ENCODE measurements around the gene PAM16. TPM values are rescaled to one million over a fixed set of nuclear protein-coding genes. Genes with fewer than 3 reads are reported as not detected.
A peak's percentile ranks its signal among the peaks of the same experiment; 100 is the strongest.

PAM16 gene
- total RNA-seq, 1 experiment from 2014 or later = 80.4 TPM

DNA sequence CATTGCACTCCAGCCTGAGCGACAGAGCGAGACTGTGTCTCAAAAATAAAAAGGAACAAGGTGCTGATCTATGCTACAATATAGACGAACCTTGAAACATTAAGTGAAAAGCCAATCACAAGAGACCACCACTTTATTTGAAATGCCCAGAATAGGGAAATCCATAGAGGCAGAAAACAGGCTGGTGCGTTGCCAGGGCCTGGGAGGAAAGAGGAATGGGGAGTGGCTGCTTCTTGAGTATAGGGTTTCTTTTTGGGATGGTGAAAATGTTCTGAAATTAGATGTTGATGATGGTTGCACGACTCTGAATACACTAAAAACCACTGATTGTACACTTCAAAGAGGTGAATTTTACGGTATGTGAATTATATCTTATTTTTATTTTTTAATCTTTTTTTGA is 55.5 kb downstream of the PAM16 start:
- Histone ChIP-seq H2AK5ac (ENCODE audit: insufficient read length, low read length) (no peak overlapping the region), H2BK120ac (ENCODE audit: low read depth, low read length, poor library complexity, severe bottlenecking) (no peak overlapping the region), H3K4me1 (ENCODE audit: insufficient read depth, low read length) (peaks cover 8% of the 10 kb centered on the region; the same call in 1 of the 2 replicates), H3K56ac (ENCODE audit: insufficient read length, low read depth, low read length) (no peak overlapping the region), H2AFZ (ENCODE audit: low read length) (no peak overlapping the region), H2BK20ac (ENCODE audit: low read depth, low read length, poor library complexity, severe bottlenecking) (no peak overlapping the region), H3K14ac (ENCODE audit: insufficient read depth, low read length) (no peak overlapping the region), H3T11ph (ENCODE audit: low read length) (no peak overlapping the region), H4K91ac (ENCODE audit: insufficient read length, low read depth, low read length) (no peak overlapping the region), H2BK15ac (ENCODE audit: low read depth, low read length) (no peak overlapping the region), H2BK5ac (ENCODE audit: insufficient read length, low read length) (no peak overlapping the region), H3K27me3 (ENCODE audit: insufficient read depth, low read length) (no peaks in the 10 kb centered on the region), H3K79me2 (ENCODE audit: insufficient read depth, low read length) (no peaks in the 10 kb centered on the region), H4K8ac (replicated peaks; ENCODE audit: insufficient read length, low read depth, low read length) (no peak overlapping the region), H3K4ac (ENCODE audit: low read depth, low read length) (no peak overlapping the region), H4K20me1 (ENCODE audit: control insufficient read depth, insufficient read depth, insufficient read length) (no peaks in the 10 kb centered on the region), H3K23ac (ENCODE audit: insufficient read length, low read depth, low read length) (no peak overlapping the region), H4K5ac (ENCODE audit: insufficient read length, low read depth, low read length) (no peak overlapping the region), H2BK12ac (ENCODE audit: insufficient read length, low read depth, low read length) (no peak overlapping the region), H3K18ac (ENCODE audit: insufficient read length, low read depth, low read length) (no peak overlapping the region), H3K9me3 (ENCODE audit: control insufficient read depth, low read depth, low read length) (no peaks in the 10 kb centered on the region), H3K23me2 (ENCODE audit: insufficient read length, low read depth, low read length, poor library complexity, severe bottlenecking) (no peaks in the 10 kb centered on the region), H3K4me2 (ENCODE audit: insufficient read depth, insufficient read length, low read length) (no peak overlapping the region), H3K27ac (ENCODE audit: insufficient read length, low read depth, low read length) (no peak overlapping the region), H3K9ac (ENCODE audit: extremely low read depth, insufficient read length, low read length) (no peak overlapping the region), H3K79me1 (ENCODE audit: insufficient read depth, low read depth, low read length, poor library complexity, severe bottlenecking) (no peaks in the 10 kb centered on the region)
- Mint-ChIP-seq H3K27ac (0 out of 7 replicates have a peak overlapping the region, but pooled peaks of 1 of the 3 experiments have one; percentile 34), H3K4me1 (peaks cover 34 to 43% of the 10 kb centered on the region in 2 experiments), H3K27me3 (ENCODE audit: low read depth) (peaks cover 1% of the 10 kb centered on the region; the same call in 1 of the 2 replicates), H3K36me3 (ENCODE audit: insufficient read depth in 1 of 3, low read depth in 3 of 3) (peaks cover 0 to 2% (median 0%) of the 10 kb centered on the region in 3 experiments; a peak in 4 of 7 replicates), H3K4me3 (no peak overlapping the region), H3K9me3 (no peaks in the 10 kb centered on the region)
- TF ChIP-seq, protein P1, sequence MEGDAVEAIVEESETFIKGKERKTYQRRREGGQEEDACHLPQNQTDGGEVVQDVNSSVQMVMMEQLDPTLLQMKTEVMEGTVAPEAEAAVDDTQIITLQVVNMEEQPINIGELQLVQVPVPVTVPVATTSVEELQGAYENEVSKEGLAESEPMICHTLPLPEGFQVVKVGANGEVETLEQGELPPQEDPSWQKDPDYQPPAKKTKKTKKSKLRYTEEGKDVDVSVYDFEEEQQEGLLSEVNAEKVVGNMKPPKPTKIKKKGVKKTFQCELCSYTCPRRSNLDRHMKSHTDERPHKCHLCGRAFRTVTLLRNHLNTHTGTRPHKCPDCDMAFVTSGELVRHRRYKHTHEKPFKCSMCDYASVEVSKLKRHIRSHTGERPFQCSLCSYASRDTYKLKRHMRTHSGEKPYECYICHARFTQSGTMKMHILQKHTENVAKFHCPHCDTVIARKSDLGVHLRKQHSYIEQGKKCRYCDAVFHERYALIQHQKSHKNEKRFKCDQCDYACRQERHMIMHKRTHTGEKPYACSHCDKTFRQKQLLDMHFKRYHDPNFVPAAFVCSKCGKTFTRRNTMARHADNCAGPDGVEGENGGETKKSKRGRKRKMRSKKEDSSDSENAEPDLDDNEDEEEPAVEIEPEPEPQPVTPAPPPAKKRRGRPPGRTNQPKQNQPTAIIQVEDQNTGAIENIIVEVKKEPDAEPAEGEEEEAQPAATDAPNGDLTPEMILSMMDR (conservative IDR thresholded peaks at IDR 0.05) = no peak
- no CpG with 5 or more reads among the region's 6 CpGs for WGBS (ENCODE audit: extremely low coverage, insufficient read length, low lambda C conversion rate)
- no peak for DNase-seq
